Measurements from ENCODE around the gene ALK. TPM values are rescaled to one million over a fixed set of nuclear protein-coding genes. Genes with fewer than 3 reads are reported as not detected.

The ALK gene
- total and polyA plus RNA-seq, 2 donors (not counting 1 experiment from before 2014, with no cell fraction given): not detected

DNA sequence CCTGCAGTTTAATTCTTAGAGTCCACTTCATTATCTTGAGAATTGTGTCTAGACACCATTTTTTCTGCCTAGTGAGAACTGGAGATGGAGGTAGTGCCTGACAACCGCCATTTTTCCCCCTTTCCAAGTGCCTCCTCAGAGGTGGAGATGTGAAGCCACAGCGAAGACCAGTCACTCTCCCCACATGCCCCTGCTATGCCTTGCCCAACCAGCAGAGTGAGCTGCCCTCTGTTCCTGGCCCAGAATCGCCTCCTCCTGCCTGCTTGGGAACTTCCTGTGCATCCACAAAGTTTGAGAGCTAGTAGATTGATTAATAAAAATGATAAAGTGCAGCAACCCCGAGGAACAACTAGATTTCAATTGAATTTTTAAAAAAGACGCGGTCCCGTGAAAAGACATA lies 682.9 kb downstream of the ALK start:
- no peaks in the 10 kb centered on the region for H3K79me2 ChIP-seq (ENCODE audit: control insufficient read depth, insufficient read depth, low read length)
- H3K4me2 ChIP-seq (replicated peaks; ENCODE audit: low read depth, low read length, poor library complexity, severe bottlenecking): no peak overlapping the region
- POLR2A ChIA-PET: no interaction called here
- no peaks in the 10 kb centered on the region for H3K9me3 ChIP-seq (ENCODE audit: control extremely low read depth in 1 of 3, control insufficient read depth in 2 of 3, insufficient read depth in 1 of 3, low read length in 2 of 3)
- WGBS (ENCODE audit: insufficient coverage): 73% methylated on average over 2 of the region's 7 CpGs
- Mint-ChIP-seq H3K27me3 (peaks cover 32% of the 10 kb centered on the region), H3K27ac (no peak overlapping the region), H3K4me3 (no peak overlapping the region), H3K4me1 (peaks cover 13% of the 10 kb centered on the region), H3K9me3 (ENCODE audit: insufficient read depth) (no peaks in the 10 kb centered on the region)
- H3K36me3 ChIP-seq (replicated peaks in 1 of 2; ENCODE audit: control extremely low read depth in 1 of 2, control insufficient read depth in 1 of 2, extremely low read depth in 1 of 2, insufficient read depth in 2 of 2, low read length in 1 of 2): no peaks in the 10 kb centered on the region
- no peak overlapping the region for H3K27ac ChIP-seq (ENCODE audit: low read length in 2 of 2)
- no peak overlapping the region for H2AFZ ChIP-seq (ENCODE audit: insufficient read depth, low read depth, low read length, poor library complexity, severe bottlenecking)
- no peak overlapping the region for H3K4me3 ChIP-seq (ENCODE audit: control extremely low read depth in 1 of 5, extremely low read depth in 1 of 5, insufficient read depth in 1 of 5, low read depth in 2 of 5, low read length in 4 of 5)
- no peaks in the 10 kb centered on the region for H4K20me1 ChIP-seq (ENCODE audit: control insufficient read depth, insufficient read depth, low read length, poor library complexity, severe bottlenecking)
- CTCF ChIA-PET: no interaction called here
- peaks cover 0 to 5% (median 1%) of the 10 kb centered on the region in 4 experiments for H3K27me3 ChIP-seq (replicated peaks in 1 of 4; ENCODE audit: control extremely low read depth in 1 of 4, control insufficient read depth in 3 of 4, insufficient read depth in 4 of 4, low read length in 3 of 4)
- H3K4me1 ChIP-seq (ENCODE audit: control insufficient read depth in 2 of 2, insufficient read depth in 2 of 2, low read length in 2 of 2): peaks cover 0 to 4% of the 10 kb centered on the region in 2 donors
- TF ChIP-seq EZH2 (IDR thresholded peaks at IDR 0.05; ENCODE audit: borderline replicate concordance, insufficient read depth, low read depth, low read length, poor library complexity, severe bottlenecking): no peak
- no peak overlapping the region for H3K9ac ChIP-seq (ENCODE audit: low read length)
- no peak for DNase-seq
- no peak for ATAC-seq (ENCODE audit: low read depth)
- intact Hi-C loops (cut with micrococcal nuclease): no loop called here

DNA sequence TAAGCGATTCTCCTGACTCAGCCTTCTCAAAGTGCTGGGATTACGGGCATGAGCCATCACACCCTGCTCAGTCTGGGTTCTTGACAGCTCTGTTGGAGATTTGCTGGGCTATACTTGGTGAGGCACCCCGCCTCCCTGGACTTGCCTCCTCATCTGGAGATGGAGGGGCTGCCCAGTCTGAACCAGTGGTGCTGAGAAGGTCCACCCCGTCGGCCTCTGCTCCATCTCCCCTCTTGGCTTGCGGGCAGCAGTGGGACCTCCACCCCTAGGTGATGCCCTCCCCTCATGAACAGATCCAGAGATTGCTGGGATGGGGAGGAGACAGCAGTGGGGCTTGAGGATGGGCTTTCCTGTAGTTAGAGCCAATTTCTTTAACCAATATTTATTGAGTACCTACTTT lies 685.3 kb downstream of the ALK start:
- intact Hi-C loops (cut with micrococcal nuclease): no loop called here
- 80% methylated on average over 2 of the region's 6 CpGs for whole genome bisulfite sequencing (ENCODE audit: insufficient coverage)

More for the DNA sequence above, 685.3 kb downstream of the ALK start:
- Histone ChIP-seq H3K36me3 (replicated peaks in 1 of 2; ENCODE audit: control extremely low read depth in 1 of 2, control insufficient read depth in 1 of 2, extremely low read depth in 1 of 2, insufficient read depth in 2 of 2, low read length in 1 of 2) (no peaks in the 10 kb centered on the region), H3K9ac (ENCODE audit: low read length) (no peak overlapping the region), H3K27me3 (replicated peaks in 1 of 4; ENCODE audit: control extremely low read depth in 1 of 4, control insufficient read depth in 3 of 4, insufficient read depth in 4 of 4, low read length in 3 of 4) (peaks cover 0 to 7% (median 2%) of the 10 kb centered on the region in 4 experiments), H3K4me3 (ENCODE audit: control extremely low read depth in 1 of 5, extremely low read depth in 1 of 5, insufficient read depth in 1 of 5, low read depth in 2 of 5, low read length in 4 of 5) (no peak overlapping the region), H3K27ac (ENCODE audit: low read length in 2 of 2) (no peak overlapping the region), H3K4me1 (ENCODE audit: control insufficient read depth in 2 of 2, insufficient read depth in 2 of 2, low read length in 2 of 2) (no peaks in the 10 kb centered on the region), H3K79me2 (ENCODE audit: control insufficient read depth, insufficient read depth, low read length) (no peaks in the 10 kb centered on the region), H3K4me2 (replicated peaks; ENCODE audit: low read depth, low read length, poor library complexity, severe bottlenecking) (no peak overlapping the region), H3K9me3 (ENCODE audit: control extremely low read depth in 1 of 3, control insufficient read depth in 2 of 3, insufficient read depth in 1 of 3, low read length in 2 of 3) (no peaks in the 10 kb centered on the region), H4K20me1 (ENCODE audit: control insufficient read depth, insufficient read depth, low read length, poor library complexity, severe bottlenecking) (no peaks in the 10 kb centered on the region), H2AFZ (ENCODE audit: insufficient read depth, low read depth, low read length, poor library complexity, severe bottlenecking) (no peak overlapping the region)
- no peak for ATAC-seq (ENCODE audit: low read depth)
- Mint-ChIP-seq H3K9me3 (ENCODE audit: insufficient read depth) (no peaks in the 10 kb centered on the region), H3K4me1 (no peaks in the 10 kb centered on the region), H3K27me3 (peaks cover 32% of the 10 kb centered on the region), H3K27ac (no peak overlapping the region), H3K4me3 (no peak overlapping the region)
- CTCF ChIA-PET: no interaction called here
- TF ChIP-seq EZH2 (IDR thresholded peaks at IDR 0.05; ENCODE audit: borderline replicate concordance, insufficient read depth, low read depth, low read length, poor library complexity, severe bottlenecking): no peak
- TF ChIP-seq, protein P1, sequence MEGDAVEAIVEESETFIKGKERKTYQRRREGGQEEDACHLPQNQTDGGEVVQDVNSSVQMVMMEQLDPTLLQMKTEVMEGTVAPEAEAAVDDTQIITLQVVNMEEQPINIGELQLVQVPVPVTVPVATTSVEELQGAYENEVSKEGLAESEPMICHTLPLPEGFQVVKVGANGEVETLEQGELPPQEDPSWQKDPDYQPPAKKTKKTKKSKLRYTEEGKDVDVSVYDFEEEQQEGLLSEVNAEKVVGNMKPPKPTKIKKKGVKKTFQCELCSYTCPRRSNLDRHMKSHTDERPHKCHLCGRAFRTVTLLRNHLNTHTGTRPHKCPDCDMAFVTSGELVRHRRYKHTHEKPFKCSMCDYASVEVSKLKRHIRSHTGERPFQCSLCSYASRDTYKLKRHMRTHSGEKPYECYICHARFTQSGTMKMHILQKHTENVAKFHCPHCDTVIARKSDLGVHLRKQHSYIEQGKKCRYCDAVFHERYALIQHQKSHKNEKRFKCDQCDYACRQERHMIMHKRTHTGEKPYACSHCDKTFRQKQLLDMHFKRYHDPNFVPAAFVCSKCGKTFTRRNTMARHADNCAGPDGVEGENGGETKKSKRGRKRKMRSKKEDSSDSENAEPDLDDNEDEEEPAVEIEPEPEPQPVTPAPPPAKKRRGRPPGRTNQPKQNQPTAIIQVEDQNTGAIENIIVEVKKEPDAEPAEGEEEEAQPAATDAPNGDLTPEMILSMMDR (IDR thresholded peaks at IDR 0.05): no peak
- POLR2A ChIA-PET: no interaction called here
- no peak for DNase-seq
